ENCODE results near the gene REXO4. TPM values are rescaled to one million over a fixed set of nuclear protein-coding genes. Genes with fewer than 3 reads are reported as not detected.

The REXO4 gene
- total and polyA plus RNA-seq, 2 of the 13 experiments (the other 11 are each of a cell fraction or from before 2014, with no cell fraction given), result 18.5 to 30.4 TPM

DNA sequence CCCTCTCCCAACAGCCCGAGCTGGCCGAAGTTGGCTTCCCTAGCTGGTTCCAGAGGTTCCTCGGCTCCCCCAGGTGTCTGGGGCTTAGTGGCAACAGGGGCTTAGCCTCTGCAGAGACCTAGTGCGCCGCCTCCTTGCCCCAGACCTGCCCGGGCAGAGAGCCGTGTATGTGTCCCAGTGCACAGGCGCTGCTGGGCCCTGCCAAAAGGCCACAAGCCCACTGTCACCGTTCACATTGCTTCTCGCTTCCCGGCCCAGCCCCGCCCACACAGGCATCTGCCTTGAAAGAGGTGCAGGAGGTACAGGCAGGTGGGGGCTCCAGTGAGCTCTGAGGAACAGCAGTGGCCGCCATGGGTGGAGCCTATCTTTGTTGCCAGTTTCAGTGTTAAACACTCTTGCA, 39.4 kb upstream of the REXO4 start:
- Histone ChIP-seq H2AFZ (ENCODE audit: low read length) (no peak overlapping the region), H3K9me3 (ENCODE audit: low read length) (no peaks in the 10 kb centered on the region), H3K4me3 (replicated peaks in 1 of 3; ENCODE audit: insufficient read depth in 1 of 3, low read depth in 2 of 3, low read length in 3 of 3) (no peak overlapping the region), H3K4me1 (ENCODE audit: insufficient read depth, low read length) (peaks cover 45% of the 10 kb centered on the region), H3K27ac (ENCODE audit: extremely low read length, insufficient read depth, low read length) (no peak overlapping the region), H3K27me3 (ENCODE audit: control insufficient read depth in 1 of 2, insufficient read depth in 2 of 2, low read length in 2 of 2) (no peaks in the 10 kb centered on the region; a peak in 1 of 5 replicates), H3K9ac (ENCODE audit: insufficient read depth, low read depth, low read length) (no peak overlapping the region), H3K36me3 (replicated peaks in 1 of 2; ENCODE audit: control insufficient read depth in 1 of 2, insufficient read depth in 2 of 2, low read length in 2 of 2) (no peaks in the 10 kb centered on the region; a peak in 1 of 5 replicates), H3K79me2 (ENCODE audit: insufficient read depth, low read length) (peaks cover 14% of the 10 kb centered on the region), H3K4me2 (ENCODE audit: low read depth, low read length) (no peak overlapping the region), H4K20me1 (ENCODE audit: insufficient read depth, low read length) (no peaks in the 10 kb centered on the region)
- intact Hi-C loops (cut with micrococcal nuclease; ENCODE audit: unreplicated experiment), result no loop called here
- peak; percentile 20 for DNase-seq (ENCODE audit: low spot score)
- ChIA-PET POLR2A (no interaction called here), CTCF (ENCODE audit: low intra/inter-chr PET ratio, low total read pairs) (no interaction called here)
- WGBS (ENCODE audit: low lambda C conversion rate), result 52% methylated on average over 3 of the region's 13 CpGs
- no peak for FAIRE-seq
- no TSS peak for BruUV-seq (replicated peaks)
- ATAC-seq, result no peak
- in situ Hi-C loops (cut with HindIII; ENCODE audit: extremely low pct_ligation_motif_present, low pct_unique_long_range_greater_than_20kb), result no loop called here
- TF ChIP-seq, protein P1, sequence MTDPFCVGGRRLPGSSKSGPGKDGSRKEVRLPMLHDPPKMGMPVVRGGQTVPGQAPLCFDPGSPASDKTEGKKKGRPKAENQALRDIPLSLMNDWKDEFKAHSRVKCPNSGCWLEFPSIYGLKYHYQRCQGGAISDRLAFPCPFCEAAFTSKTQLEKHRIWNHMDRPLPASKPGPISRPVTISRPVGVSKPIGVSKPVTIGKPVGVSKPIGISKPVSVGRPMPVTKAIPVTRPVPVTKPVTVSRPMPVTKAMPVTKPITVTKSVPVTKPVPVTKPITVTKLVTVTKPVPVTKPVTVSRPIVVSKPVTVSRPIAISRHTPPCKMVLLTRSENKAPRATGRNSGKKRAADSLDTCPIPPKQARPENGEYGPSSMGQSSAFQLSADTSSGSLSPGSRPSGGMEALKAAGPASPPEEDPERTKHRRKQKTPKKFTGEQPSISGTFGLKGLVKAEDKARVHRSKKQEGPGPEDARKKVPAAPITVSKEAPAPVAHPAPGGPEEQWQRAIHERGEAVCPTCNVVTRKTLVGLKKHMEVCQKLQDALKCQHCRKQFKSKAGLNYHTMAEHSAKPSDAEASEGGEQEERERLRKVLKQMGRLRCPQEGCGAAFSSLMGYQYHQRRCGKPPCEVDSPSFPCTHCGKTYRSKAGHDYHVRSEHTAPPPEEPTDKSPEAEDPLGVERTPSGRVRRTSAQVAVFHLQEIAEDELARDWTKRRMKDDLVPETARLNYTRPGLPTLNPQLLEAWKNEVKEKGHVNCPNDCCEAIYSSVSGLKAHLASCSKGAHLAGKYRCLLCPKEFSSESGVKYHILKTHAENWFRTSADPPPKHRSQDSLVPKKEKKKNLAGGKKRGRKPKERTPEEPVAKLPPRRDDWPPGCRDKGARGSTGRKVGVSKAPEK (CRISPR knock-in tag; IDR thresholded peaks at IDR 0.05; ENCODE audit: borderline replicate concordance), result no peak
- TF ChIP-seq NAIF1 (CRISPR knock-in tag; IDR thresholded peaks at IDR 0.05; ENCODE audit: borderline replicate concordance) (no peak), ZNF749 (CRISPR knock-in tag; IDR thresholded peaks at IDR 0.05; ENCODE audit: borderline replicate concordance) (no peak), DMTF1 (CRISPR knock-in tag; IDR thresholded peaks at IDR 0.05) (no peak), MBD4 (IDR thresholded peaks at IDR 0.05; ENCODE audit: borderline replicate concordance, low read length) (no peak), ZNF331 (CRISPR knock-in tag; IDR thresholded peaks at IDR 0.05) (no peak), MED8 (CRISPR knock-in tag; IDR thresholded peaks at IDR 0.05; ENCODE audit: insufficient replicate concordance) (no peak), NFYC (CRISPR knock-in tag; IDR thresholded peaks at IDR 0.05) (no peak), HNRNPH1 (optimal IDR thresholded peaks at IDR 0.05; ENCODE audit: low read depth, low read length) (no peak), SIN3B (IDR thresholded peaks at IDR 0.05; ENCODE audit: low read length) (no peak), RELA (CRISPR knock-in tag; IDR thresholded peaks at IDR 0.05) (no peak)
- TF ChIP-seq, protein P2, sequence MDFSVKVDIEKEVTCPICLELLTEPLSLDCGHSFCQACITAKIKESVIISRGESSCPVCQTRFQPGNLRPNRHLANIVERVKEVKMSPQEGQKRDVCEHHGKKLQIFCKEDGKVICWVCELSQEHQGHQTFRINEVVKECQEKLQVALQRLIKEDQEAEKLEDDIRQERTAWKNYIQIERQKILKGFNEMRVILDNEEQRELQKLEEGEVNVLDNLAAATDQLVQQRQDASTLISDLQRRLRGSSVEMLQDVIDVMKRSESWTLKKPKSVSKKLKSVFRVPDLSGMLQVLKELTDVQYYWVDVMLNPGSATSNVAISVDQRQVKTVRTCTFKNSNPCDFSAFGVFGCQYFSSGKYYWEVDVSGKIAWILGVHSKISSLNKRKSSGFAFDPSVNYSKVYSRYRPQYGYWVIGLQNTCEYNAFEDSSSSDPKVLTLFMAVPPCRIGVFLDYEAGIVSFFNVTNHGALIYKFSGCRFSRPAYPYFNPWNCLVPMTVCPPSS (IDR thresholded peaks at IDR 0.05), result no peak
- TF ChIP-seq, protein P3, sequence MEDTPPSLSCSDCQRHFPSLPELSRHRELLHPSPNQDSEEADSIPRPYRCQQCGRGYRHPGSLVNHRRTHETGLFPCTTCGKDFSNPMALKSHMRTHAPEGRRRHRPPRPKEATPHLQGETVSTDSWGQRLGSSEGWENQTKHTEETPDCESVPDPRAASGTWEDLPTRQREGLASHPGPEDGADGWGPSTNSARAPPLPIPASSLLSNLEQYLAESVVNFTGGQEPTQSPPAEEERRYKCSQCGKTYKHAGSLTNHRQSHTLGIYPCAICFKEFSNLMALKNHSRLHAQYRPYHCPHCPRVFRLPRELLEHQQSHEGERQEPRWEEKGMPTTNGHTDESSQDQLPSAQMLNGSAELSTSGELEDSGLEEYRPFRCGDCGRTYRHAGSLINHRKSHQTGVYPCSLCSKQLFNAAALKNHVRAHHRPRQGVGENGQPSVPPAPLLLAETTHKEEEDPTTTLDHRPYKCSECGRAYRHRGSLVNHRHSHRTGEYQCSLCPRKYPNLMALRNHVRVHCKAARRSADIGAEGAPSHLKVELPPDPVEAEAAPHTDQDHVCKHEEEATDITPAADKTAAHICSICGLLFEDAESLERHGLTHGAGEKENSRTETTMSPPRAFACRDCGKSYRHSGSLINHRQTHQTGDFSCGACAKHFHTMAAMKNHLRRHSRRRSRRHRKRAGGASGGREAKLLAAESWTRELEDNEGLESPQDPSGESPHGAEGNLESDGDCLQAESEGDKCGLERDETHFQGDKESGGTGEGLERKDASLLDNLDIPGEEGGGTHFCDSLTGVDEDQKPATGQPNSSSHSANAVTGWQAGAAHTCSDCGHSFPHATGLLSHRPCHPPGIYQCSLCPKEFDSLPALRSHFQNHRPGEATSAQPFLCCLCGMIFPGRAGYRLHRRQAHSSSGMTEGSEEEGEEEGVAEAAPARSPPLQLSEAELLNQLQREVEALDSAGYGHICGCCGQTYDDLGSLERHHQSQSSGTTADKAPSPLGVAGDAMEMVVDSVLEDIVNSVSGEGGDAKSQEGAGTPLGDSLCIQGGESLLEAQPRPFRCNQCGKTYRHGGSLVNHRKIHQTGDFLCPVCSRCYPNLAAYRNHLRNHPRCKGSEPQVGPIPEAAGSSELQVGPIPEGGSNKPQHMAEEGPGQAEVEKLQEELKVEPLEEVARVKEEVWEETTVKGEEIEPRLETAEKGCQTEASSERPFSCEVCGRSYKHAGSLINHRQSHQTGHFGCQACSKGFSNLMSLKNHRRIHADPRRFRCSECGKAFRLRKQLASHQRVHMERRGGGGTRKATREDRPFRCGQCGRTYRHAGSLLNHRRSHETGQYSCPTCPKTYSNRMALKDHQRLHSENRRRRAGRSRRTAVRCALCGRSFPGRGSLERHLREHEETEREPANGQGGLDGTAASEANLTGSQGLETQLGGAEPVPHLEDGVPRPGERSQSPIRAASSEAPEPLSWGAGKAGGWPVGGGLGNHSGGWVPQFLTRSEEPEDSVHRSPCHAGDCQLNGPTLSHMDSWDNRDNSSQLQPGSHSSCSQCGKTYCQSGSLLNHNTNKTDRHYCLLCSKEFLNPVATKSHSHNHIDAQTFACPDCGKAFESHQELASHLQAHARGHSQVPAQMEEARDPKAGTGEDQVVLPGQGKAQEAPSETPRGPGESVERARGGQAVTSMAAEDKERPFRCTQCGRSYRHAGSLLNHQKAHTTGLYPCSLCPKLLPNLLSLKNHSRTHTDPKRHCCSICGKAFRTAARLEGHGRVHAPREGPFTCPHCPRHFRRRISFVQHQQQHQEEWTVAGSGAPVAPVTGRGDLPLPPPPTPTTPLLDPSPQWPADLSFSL (CRISPR knock-in tag; IDR thresholded peaks at IDR 0.05), result no peak
